Cardiac muscle cell (in vitro differentiated cells and primary cell): ENCODE data around the gene GAD1. TPM values are rescaled to one million over a fixed set of nuclear protein-coding genes. Genes with fewer than 3 reads are reported as not detected.

Source experiments
- DNase-seq, 2 donors: peaks; one replicate each; pipeline versions ENCODE4 v3.0.0 to v3.0.0-alpha.2; 2010 to 2017; ENCODE audit warnings: low read depth in 1 of 2, low spot score in 1 of 2
- H3K27ac ChIP-seq: fragments of 200-600 bp; sonication (generic); 2 replicates; pipeline ENCODE4 v1.5.1; 2016
- H3K27me3 ChIP-seq: fragments of 200-600 bp; sonication (generic); 2 replicates; pipeline ENCODE4 v1.6.0; 2016; ENCODE audit warnings: control low read depth
- H3K36me3 ChIP-seq: fragments of 200-600 bp; sonication (generic); 2 replicates; pipeline ENCODE4 v1.5.1; 2016; ENCODE audit warnings: control low read depth
- H3K4me1 ChIP-seq: fragments of 200-600 bp; sonication (generic); 2 replicates; pipeline ENCODE4 v1.8.1; 2017; ENCODE audit warnings: low read depth, mild to moderate bottlenecking, mixed run types
- H3K4me3 ChIP-seq: fragments of 200-600 bp; sonication (generic); 2 replicates; pipeline ENCODE4 v1.5.1; 2016; ENCODE audit warnings: mild to moderate bottlenecking
- H3K9me3 ChIP-seq: fragments of 200-600 bp; sonication (generic); 2 replicates; pipeline ENCODE4 v1.5.1; 2017; ENCODE audit warnings: low read depth, mild to moderate bottlenecking, control low read depth
- polyA plus RNA-seq: library from polyadenylated mRNA; unstranded; fragments of >200 nt; fragmentation: Nextera tagmentation; extraction: Ambion mirVana; gene quantifications from 2 replicates; pipeline ENCODE4 v1.2.1, GENCODE V29; 2016
- total RNA-seq: library from RNA; depleted of rRNA; stranded (reverse); fragments of >200 nt; gene quantifications from 2 replicates; pipeline ENCODE4 v1.2.3, GENCODE V29; 2016
- TF ChIP-seq, protein P1 (sequence below): IDR thresholded peaks from 2 replicates; pipeline ENCODE4 v1.5.1; 2012; ENCODE audit warnings: low read depth, mild to moderate bottlenecking, low read length

The GAD1 gene
- total and polyA plus RNA-seq, 2 experiments from 2014 or later = 0.12 to 0.39 TPM

DNA sequence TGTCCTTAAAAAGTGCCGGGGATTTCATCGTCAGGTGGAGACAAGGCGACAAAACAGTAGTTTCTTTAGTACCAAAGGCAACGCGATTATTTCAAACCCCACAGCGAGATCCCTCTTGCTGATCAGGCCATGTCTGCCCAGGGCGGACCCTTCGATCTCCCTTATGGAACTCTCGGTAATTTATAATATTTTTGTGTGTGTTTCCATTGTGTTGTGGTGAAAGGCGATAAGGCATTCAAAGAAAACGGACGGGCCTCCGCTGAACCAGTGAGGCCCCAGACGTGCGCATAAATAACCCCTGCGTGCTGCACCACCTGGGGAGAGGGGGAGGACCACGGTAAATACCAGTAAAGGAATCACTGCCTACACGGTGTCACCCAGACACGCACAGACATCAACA, 1.4 kb upstream of the GAD1 start:
- peaks cover 75% of the 10 kb centered on the region for H3K27me3 ChIP-seq
- TF ChIP-seq, protein P1, sequence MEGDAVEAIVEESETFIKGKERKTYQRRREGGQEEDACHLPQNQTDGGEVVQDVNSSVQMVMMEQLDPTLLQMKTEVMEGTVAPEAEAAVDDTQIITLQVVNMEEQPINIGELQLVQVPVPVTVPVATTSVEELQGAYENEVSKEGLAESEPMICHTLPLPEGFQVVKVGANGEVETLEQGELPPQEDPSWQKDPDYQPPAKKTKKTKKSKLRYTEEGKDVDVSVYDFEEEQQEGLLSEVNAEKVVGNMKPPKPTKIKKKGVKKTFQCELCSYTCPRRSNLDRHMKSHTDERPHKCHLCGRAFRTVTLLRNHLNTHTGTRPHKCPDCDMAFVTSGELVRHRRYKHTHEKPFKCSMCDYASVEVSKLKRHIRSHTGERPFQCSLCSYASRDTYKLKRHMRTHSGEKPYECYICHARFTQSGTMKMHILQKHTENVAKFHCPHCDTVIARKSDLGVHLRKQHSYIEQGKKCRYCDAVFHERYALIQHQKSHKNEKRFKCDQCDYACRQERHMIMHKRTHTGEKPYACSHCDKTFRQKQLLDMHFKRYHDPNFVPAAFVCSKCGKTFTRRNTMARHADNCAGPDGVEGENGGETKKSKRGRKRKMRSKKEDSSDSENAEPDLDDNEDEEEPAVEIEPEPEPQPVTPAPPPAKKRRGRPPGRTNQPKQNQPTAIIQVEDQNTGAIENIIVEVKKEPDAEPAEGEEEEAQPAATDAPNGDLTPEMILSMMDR = no peak
- H3K4me3 ChIP-seq = no peak overlapping the region
- DNase-seq = no peak
- no peak overlapping the region for H3K27ac ChIP-seq
- H3K9me3 ChIP-seq = no peaks in the 10 kb centered on the region
- H3K4me1 ChIP-seq = peaks cover 7% of the 10 kb centered on the region
- no peaks in the 10 kb centered on the region for H3K36me3 ChIP-seq

DNA sequence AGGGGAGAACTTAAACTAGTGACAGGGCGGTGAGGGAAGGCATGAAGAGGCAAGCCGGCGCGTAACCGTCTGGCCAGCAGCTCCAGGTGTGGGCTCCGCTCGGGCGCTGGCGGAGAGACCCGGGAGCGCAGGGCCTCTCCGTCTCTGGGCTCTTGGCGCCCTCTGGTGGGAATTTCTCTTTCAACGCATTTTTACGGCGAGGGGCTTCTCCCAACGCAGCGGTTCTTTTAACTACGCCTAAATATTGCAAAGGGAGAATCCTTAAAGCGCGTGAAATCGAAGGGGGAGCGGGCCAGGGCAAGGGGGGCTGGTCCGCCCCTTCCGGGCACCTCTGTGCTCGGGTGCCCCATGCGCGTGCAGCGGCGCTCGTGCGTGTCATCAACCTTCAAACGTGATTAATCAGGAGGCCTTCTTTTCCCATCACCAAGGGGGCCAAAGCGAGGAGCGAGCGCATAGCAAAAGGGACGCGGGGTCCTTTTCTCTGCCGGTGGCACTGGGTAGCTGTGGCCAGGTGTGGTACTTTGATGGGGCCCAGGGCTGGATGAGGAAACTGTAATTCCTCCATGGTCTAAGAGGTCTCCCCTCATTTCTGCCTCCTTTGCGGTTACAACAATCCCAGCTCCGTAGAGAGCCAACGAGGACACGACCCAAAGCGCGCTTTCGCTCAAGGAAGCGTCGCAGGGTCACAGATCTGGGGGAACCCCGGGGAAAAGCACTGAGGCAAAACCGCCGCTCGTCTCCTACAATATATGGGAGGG, 762 bp upstream of the GAD1 start:
- H3K4me3 ChIP-seq = peak overlapping the region; percentile 45
- peak; percentile 58 to 89 for DNase-seq
- TF ChIP-seq, protein P1 = peak; percentile 72
- no peak overlapping the region for H3K27ac ChIP-seq
- H3K4me1 ChIP-seq = peaks cover 7% of the 10 kb centered on the region
- peaks cover 82% of the 10 kb centered on the region for H3K27me3 ChIP-seq
- H3K9me3 ChIP-seq = no peaks in the 10 kb centered on the region
- no peaks in the 10 kb centered on the region for H3K36me3 ChIP-seq

DNA sequence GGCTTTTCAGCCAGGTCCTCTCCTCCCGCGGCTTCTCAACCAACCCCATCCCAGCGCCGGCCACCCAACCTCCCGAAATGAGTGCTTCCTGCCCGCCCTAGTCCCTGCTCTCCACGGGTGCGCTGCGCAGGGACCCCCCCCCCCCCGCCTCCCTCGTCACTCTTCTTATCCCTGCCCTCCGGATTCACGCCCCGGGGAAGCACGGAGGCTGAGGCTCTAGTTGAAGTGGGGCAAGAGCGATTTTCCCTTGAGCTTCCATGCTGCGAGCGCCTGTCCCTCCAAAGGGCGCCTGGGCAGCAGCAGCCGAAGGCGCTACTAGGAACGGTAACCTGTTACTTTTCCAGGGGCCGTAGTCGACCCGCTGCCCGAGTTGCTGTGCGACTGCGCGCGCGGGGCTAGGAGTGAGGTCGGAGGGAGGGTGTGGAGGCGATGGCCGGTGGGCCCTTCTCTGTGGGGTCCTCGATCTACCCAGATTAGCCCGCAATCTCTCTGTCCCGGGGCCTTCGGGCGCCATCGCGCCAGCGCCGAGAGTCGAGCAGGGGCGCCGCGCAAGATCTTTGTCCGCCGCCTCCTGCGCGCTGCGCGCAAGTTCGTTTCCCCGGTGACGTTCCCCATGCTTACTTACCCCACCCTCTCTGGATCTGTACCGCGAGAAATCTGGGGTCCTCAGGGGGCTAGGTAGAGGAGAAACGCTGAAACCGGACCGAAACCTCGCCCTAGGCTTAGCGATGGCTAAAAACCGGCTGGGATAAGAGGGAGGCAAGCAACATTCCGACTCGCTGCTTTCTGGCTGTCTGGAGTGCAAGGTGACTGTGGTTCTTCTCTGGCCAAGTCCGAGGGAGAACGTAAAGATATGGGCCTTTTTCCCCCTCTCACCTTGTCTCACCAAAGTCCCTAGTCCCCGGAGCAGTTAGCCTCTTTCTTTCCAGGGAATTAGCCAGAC, 677 bp downstream of the GAD1 start:
- peaks cover 96% of the 10 kb centered on the region for H3K27me3 ChIP-seq
- peak overlapping the region; percentile 45 for H3K4me3 ChIP-seq
- no peaks in the 10 kb centered on the region for H3K9me3 ChIP-seq
- peak in 1 of 2 donors; percentile 57 for DNase-seq
- H3K4me1 ChIP-seq = peaks cover 7% of the 10 kb centered on the region
- H3K36me3 ChIP-seq = no peaks in the 10 kb centered on the region
- no peak overlapping the region for H3K27ac ChIP-seq
- TF ChIP-seq, protein P1 = no peak

DNA sequence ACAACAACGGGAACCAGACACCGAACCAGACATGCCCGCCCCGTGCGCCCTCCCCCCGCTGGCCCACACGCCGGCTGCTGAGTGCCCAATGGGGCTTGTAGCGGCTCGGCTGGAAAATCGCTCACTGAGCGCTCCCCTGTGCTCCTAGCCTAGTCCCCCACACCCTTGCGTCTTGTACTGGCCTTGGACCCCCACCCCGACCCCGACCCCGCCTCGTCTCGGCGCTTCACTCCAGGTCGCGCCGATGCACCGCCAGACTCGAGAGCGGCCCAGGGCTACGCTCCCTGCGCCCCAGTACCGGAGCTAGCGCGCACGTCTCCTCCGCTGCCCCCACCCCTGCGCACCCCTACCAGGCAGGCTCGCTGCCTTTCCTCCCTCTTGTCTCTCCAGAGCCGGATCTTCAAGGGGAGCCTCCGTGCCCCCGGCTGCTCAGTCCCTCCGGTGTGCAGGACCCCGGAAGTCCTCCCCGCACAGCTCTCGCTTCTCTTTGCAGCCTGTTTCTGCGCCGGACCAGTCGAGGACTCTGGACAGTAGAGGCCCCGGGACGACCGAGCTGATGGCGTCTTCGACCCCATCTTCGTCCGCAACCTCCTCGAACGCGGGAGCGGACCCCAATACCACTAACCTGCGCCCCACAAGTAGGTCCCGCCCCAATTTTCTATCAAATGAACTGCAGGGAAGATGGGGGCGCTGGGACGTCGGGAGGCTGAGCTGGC, 1.5 kb downstream of the GAD1 start:
- Histone ChIP-seq H3K9me3 (no peaks in the 10 kb centered on the region), H3K4me3 (peak overlapping the region; percentile 45), H3K4me1 (peaks cover 7% of the 10 kb centered on the region), H3K27ac (no peak overlapping the region), H3K27me3 (peaks cover 100% of the 10 kb centered on the region), H3K36me3 (no peaks in the 10 kb centered on the region)
- TF ChIP-seq, protein P1 = no peak
- DNase-seq = no peak

DNA sequence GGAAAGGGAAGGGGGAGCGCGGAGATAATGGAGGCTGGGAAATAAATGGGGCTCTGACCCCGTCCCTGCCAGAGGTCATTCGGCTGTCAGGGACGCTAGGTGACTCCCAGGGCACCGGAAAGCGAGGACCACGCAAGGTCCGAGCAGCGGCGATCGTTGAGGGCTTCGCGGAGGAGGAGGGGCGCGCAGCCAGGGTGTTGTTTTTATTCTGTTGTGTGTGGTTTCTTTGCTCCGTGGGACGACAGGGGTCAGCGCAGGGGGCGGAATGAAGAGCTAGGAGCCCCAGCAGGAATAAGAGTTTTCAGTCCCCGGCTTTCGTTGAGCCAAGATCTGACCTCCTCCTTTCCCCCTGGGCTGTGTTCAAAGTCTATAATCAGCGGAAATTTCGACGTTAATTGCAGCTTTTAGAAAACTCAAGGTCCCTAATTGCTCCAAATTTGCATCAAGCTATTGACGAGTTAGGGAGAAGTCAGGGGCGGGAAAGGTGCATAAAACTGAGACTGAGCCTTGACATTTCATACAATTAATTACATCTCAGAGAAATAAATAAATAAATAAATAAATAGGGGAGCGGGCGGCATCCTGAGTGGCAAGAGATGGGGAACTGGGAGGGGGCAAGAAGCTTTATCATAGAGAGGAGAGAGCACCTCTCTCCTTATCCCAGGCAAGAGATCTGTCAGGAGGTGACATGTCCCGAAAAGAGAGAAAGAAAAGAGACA, 2.2 kb downstream of the GAD1 start:
- TF ChIP-seq, protein P1 = no peak
- Histone ChIP-seq H3K4me3 (peak overlapping the region; percentile 45), H3K4me1 (peaks cover 7% of the 10 kb centered on the region), H3K27ac (no peak overlapping the region), H3K36me3 (no peaks in the 10 kb centered on the region), H3K27me3 (peaks cover 100% of the 10 kb centered on the region), H3K9me3 (no peaks in the 10 kb centered on the region)
- DNase-seq = no peak
